HUES64 (cell line): ENCODE measurements around the gene S100A9.
"Not testable (repeated sequence)": the region's sequence is repeated elsewhere in the genome, so short reads cannot be mapped to it uniquely, and the experiment has no call there.

Experiments used
- H3K27ac ChIP-seq: 2 replicates; pipeline ENCODE4 v1.7.0; 2013; ENCODE audit warnings: low read depth, low read length, inconsistent platforms
- H3K27me3 ChIP-seq: 2 replicates; pipeline ENCODE4 v1.6.1; 2013; ENCODE audit warnings: mild to moderate bottlenecking, low read length; ENCODE audit not compliant: insufficient read depth
- H3K36me3 ChIP-seq: 2 replicates; pipeline ENCODE4 v1.6.1; 2013; ENCODE audit warnings: mild to moderate bottlenecking, low read length; ENCODE audit not compliant: insufficient read depth
- H3K4me1 ChIP-seq: 2 replicates; pipeline ENCODE4 v1.6.1; 2013; ENCODE audit warnings: mild to moderate bottlenecking, low read length, moderate library complexity; ENCODE audit not compliant: insufficient read depth
- H3K4me3 ChIP-seq: 2 replicates; pipeline ENCODE4 v1.5.1; 2013; ENCODE audit warnings: mild to moderate bottlenecking, low read length, moderate library complexity
- H3K9ac ChIP-seq: 2 replicates; pipeline ENCODE4 v1.6.1; 2013; ENCODE audit warnings: mild to moderate bottlenecking, low read depth, low read length
- H3K9me3 ChIP-seq: 2 replicates; pipeline ENCODE4 v1.6.1; 2013; ENCODE audit warnings: low read depth, low read length; ENCODE audit not compliant: insufficient read depth
- WGBS: fragments of 150-250, 120-280 bp; methylation state at CpG from one replicate; pipeline ENCODE4 v1.1.7; 2013; ENCODE audit warnings: missing lambda C conversion rate; 5-methylcytosine and 5-hydroxymethylcytosine counted together

The S100A9 gene

DNA sequence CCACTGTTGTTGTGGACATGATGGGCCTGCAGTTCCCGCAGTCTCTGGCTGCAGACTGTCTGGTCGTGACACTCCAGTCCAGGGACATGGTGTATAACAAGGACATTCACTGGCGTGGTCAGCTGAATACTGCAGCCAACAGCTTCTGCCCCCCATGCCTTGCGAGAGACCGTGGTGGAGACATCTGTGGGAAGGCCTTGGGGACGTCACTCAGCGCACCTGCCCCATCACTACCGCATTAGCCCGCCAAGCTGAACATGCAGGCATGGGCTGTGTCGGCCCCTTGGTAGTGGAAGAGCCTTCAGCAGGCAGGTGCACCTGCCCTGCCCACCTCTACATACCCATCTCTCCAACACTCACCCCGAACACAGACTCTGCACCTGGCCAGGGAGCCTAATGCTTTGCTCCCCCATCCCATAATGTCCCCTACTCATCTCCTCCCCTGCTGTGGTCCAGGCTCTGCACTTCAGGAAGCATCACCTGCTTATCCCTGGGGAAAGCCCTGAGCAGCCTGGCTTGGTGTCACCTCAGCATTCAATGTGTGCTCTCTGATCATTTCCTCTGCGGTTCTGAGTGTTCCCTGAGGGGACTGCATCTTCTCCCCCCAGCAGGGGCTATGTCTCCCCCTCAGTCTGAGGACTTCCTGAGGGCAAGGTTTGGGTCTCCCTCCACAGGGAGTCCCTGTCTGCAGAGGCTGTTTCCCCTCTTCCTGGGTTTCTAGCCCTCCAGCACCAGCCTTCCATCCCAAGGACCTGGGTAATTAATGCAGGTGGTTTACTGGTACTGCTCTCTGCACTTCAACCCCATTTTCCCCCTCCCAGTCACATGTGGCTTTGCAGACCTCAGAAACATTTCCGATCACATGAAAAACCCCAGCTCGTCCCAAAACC is 12.2 kb upstream of the S100A9 start:
- H3K4me1 ChIP-seq: no peaks in the 10 kb centered on the region
- no peaks in the 10 kb centered on the region for H3K36me3 ChIP-seq
- peaks cover 3% of the 10 kb centered on the region; the same call in 1 of the 2 replicates for H3K27me3 ChIP-seq
- 90% methylated on average over 14 of the region's 14 CpGs for WGBS
- no peak overlapping the region for H3K4me3 ChIP-seq
- no peak overlapping the region for H3K9ac ChIP-seq
- no peak overlapping the region for H3K27ac ChIP-seq
- H3K9me3 ChIP-seq: no peaks in the 10 kb centered on the region

DNA sequence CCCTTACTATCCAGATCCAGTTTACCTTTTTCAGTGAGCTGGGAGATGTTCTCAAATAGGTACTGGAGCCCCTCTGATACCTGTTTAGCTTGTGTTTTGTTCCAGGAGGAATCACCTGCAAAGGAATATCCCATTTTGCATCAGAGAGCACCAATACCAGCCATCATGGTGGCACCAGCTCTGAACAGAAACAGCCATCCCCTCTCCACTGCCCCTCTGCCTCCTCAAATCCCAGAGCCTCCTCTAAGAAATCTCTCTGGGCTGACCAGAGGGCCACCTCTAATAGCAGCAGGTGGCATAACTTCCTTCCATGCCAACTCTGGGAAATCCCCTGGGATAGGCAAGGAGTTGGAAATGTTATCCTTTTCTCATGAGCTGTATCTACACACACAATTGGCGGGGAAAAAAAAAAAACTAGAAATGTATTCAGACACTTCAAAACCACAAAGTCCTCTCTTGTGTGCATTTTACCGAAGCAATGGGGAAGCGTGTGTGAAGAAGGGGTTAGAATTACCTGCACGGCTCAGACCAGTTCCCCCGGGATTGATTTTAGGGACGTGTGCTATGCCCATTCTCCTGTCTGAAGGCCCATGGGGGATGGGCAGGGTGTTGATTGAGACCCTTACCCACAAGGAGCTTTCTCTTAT is 11.5 kb upstream of the S100A9 start:
- H3K27ac ChIP-seq: no peak overlapping the region
- no peak overlapping the region for H3K9ac ChIP-seq
- WGBS: 88% methylated on average over 6 of the region's 6 CpGs
- H3K36me3 ChIP-seq: no peaks in the 10 kb centered on the region
- no peaks in the 10 kb centered on the region for H3K4me1 ChIP-seq
- H3K27me3 ChIP-seq: peaks cover 3% of the 10 kb centered on the region; the same call in 1 of the 2 replicates
- no peak overlapping the region for H3K4me3 ChIP-seq
- no peaks in the 10 kb centered on the region for H3K9me3 ChIP-seq

DNA sequence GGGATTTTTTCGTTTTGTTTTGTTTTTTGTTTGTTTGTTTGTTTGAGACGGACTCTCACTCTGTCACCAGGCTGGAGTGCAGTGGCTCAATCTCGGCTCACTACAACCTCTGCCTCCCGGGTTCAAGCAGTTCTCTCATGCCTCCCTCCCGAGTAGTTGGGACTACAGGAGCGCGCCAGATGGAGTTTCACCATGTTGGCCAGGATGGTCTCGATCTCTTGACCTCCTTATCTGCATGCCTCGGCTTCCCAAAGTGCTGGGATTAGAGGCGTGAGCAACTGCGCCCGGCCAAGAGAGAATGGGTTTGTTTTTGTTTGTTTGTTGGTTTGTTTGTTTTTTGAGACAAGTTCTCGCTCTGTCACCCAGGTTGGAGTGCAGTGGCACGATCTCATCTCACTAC is 10.6 kb upstream of the S100A9 start:
- not testable (repeated sequence) for H3K27me3 ChIP-seq, H3K36me3 ChIP-seq, H3K27ac ChIP-seq, H3K9me3 ChIP-seq, H3K4me3 ChIP-seq, H3K9ac ChIP-seq, H3K4me1 ChIP-seq
- WGBS: 83% methylated on average over 14 of the region's 14 CpGs

DNA sequence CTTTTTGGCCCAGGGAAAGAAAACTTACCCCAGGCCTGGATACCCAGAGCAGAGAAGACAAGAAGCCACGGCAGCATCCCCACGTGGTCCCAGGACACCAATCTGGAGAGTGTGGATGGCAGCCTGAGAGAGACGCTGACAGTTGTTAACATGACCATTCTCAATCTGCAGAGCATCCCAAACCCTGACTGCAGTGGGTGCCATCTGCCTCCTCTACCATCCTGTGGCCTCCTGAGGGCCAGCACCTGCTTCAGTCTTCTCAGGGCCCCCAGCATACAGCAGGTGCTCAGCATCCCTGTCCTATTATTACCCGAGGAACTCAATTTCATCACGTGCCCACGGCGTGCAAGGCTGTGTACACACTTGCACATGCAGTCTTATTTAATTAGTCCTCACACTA is 9.8 kb upstream of the S100A9 start:
- Histone ChIP-seq H3K9ac (no peak overlapping the region), H3K27me3 (peaks cover 3% of the 10 kb centered on the region; the same call in 1 of the 2 replicates), H3K4me1 (no peaks in the 10 kb centered on the region), H3K4me3 (no peak overlapping the region), H3K27ac (no peak overlapping the region), H3K36me3 (no peaks in the 10 kb centered on the region), H3K9me3 (no peaks in the 10 kb centered on the region)
- 77% methylated on average over 7 of the region's 7 CpGs for WGBS

DNA sequence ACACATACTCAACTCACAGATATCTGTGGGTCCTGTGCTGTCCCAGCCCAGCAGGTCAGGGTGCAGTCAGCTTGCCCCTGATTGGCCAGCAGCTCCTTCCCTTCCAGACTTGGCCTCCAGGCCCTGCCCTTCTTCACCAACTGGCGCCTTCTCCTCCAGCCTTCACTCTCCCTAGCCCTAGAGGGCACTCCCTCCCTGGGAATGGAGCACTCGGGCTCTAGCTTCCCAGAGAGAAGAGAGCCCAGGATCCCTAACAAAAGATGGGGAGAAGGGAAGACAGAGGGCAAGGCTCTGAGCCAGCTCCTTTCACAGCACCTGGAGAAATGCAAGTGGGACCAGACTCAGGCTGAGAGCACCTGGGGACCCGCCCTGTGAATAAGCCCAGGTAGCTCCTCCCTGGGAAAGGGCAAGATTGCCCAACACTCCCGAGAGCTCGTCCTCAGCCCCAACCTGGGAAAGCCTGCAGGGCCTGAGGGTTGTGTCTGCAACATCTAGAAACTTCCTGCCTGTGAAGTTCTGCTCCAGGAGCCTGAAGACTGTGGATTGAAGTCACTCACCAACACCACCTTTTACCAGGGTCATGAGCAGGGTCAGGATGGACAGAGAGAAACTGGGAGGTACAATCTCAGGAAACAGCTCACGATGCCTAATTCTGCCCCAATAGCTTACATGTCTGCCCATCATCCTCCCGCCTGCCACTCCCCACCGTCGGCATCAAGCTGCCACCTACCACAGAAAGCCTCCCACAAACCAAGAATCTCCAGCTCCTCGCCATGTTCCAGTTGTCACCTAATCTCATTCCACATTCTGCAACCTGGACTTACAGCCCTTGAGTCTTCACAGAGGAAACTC is 8.9 kb upstream of the S100A9 start, which contains the start of gene PGLYRP4:
Gene PGLYRP4 (minus strand): TSS at position 331 of the 852 bp plus-strand sequence. CDS start 909 bp downstream, outside the sequence.
- no peaks in the 10 kb centered on the region for H3K4me1 ChIP-seq
- no peak within 1 kb of the TSS for H3K4me3 ChIP-seq
- 61% methylated on average over 10 of the region's 10 CpGs for whole genome bisulfite sequencing
- no peak within 1 kb of the TSS for H3K27ac ChIP-seq
- no peaks in the 10 kb centered on the region for H3K36me3 ChIP-seq
- H3K9me3 ChIP-seq: no peaks in the 10 kb centered on the region
- no peak within 1 kb of the TSS for H3K9ac ChIP-seq
- H3K27me3 ChIP-seq: peaks cover 3% of the 10 kb centered on the region; the same call in 1 of the 2 replicates

DNA sequence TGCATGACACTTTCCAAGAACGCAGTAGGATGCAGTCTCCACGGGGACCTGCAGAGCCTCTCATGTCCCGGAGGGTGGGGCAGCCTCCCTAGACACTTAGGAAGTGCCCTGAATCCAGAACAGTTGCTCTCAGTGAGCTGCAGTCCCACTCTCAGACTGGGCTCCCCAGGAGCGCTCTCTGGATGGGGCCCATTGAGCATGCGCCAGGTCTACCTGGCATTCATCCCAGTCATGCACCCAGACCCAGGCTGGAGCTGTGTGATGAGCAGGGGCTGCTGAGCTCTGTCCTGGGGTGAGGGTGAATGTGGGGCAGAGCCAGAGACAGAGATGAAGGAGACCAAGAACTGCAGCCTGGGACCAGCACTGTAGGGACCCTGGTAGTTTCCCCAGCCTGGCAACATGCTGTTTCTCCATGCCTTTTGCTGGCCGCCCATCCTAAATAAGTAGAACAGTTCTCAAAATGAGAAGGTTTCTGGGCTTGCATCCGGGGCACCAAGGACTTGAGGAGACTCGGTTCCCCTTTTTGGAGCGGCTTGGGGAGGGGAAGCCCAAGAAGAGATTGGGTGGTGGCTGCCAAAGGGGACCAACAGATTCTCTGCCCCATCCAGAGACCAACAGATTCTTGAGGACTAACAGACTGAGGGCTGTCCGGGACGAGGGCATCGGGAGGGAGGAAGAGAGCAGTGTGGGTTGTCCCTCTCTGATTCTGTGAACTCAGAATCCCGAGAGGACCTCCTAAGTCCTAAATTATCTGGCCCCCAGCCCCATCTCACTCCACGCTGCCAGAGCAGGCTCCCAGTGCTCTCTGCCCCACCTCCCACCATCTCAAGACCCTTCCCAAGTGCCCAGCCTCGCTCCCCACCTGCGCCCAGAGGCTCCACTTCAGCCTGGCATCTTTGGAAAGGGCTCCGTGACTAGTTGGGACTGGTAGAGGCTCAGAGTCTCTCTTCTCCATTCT is 8.0 kb upstream of the S100A9 start:
- no peak overlapping the region for H3K27ac ChIP-seq
- 76% methylated on average over 17 of the region's 17 CpGs for WGBS
- peaks cover 3% of the 10 kb centered on the region; the same call in 1 of the 2 replicates for H3K27me3 ChIP-seq
- no peaks in the 10 kb centered on the region for H3K4me1 ChIP-seq
- H3K9me3 ChIP-seq: no peaks in the 10 kb centered on the region
- no peak overlapping the region for H3K9ac ChIP-seq
- H3K4me3 ChIP-seq: no peak overlapping the region
- no peaks in the 10 kb centered on the region for H3K36me3 ChIP-seq

DNA sequence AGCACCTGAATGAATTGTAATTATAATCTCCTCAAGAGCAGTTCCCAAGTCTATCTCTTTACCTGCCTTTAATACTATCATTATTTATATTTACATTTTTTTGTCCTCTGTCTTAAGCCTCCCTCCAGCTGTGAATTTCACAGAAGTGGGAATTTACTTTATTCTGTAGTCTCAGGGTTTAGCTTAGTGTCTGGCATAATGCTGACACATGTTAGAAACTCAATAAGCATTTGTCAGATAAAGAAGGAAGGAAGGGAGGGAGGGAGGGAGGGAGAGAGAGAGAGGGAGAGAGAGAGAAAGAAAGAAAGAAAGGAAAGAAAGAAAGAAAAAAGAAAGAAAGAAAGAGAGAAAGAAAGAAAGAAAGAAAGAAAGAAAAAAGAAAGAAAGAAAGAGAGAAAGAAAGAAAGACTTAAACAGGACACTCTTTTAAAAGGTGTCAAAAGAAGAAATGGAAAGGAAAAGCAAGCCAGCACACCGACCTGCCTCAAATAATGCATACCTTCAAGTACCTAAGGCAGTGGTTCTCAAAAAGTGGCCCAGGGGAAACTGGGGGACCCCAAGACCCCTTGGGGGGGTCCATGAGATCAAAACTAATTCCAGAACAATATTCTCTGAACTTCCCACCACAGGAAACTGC is 7.2 kb upstream of the S100A9 start:
- no peaks in the 10 kb centered on the region for H3K36me3 ChIP-seq
- 17% methylated on average over 1 of the region's 1 CpG for WGBS
- peaks cover 3% of the 10 kb centered on the region; the same call in 1 of the 2 replicates for H3K27me3 ChIP-seq
- H3K9ac ChIP-seq: no peak overlapping the region
- H3K27ac ChIP-seq: no peak overlapping the region
- no peaks in the 10 kb centered on the region for H3K4me1 ChIP-seq
- H3K4me3 ChIP-seq: no peak overlapping the region
- no peaks in the 10 kb centered on the region for H3K9me3 ChIP-seq

DNA sequence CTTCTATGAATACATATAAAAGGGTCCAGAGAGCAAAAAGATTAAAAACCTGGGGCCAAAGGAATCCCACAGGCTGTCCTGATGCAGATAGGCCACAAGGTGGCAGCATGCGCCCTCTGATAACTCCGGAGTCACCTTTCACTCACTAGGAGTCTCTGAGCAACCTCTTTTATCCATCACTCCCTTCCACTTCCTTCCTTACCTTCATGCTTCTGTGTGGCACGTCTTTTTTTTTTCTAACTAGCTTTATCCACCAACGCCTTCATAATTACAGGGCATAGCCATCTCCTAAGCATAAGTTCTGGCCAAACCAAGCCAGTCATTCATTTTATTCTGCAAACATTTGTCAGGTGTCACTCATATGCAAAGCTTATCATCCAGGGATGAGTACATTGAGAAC is 5.1 kb upstream of the S100A9 start:
- peaks cover 3% of the 10 kb centered on the region; the same call in 1 of the 2 replicates for H3K27me3 ChIP-seq
- no peaks in the 10 kb centered on the region for H3K9me3 ChIP-seq
- no peak overlapping the region for H3K27ac ChIP-seq
- H3K36me3 ChIP-seq: no peaks in the 10 kb centered on the region
- H3K4me3 ChIP-seq: no peak overlapping the region
- no peaks in the 10 kb centered on the region for H3K4me1 ChIP-seq
- WGBS: under 1% methylated on average over 4 of the region's 4 CpGs
- H3K9ac ChIP-seq: no peak overlapping the region

DNA sequence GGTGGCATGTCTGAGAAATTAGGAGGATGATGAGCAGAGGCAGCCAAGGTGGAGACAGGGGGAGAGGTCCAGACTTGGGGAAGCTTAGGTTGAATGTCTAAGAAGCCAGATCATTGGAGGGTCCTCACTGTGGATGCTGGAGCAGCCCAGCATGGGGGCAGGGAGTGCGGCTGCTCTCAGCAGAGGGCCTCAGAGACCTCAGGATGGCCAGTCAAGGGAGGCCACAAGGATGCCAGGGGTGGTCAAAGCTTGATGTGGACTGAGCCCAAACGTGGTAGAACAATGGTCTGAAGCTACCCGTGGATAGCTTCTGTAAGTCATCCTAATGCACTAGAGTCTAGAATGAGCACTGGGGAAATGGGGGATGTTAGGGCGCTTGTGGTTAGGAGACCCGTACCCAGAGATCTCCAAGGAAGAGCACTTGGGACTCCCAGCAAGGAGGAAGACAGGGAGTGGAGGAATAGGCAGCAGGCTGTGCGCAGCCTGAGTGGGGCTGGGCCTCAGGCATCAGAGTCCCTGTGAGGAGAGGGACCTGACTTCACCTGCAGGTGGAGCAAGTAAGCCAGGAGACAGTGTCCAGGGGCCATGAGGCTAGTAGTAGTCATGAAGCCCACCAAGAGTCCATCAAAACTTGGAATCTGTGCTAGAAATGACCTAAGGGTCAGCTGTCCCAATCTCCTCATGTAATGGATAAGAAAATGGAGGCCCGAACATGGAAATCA is 4.3 kb upstream of the S100A9 start:
- H3K9me3 ChIP-seq: no peaks in the 10 kb centered on the region
- no peak overlapping the region for H3K9ac ChIP-seq
- H3K27ac ChIP-seq: no peak overlapping the region
- H3K4me3 ChIP-seq: no peak overlapping the region
- H3K36me3 ChIP-seq: no peaks in the 10 kb centered on the region
- 85% methylated on average over 7 of the region's 7 CpGs for WGBS
- no peaks in the 10 kb centered on the region; the same call in 1 of the 2 replicates for H3K27me3 ChIP-seq
- no peaks in the 10 kb centered on the region for H3K4me1 ChIP-seq
